OCI-LY1 (cell line): ENCODE results near the gene C2orf72.

Source experiments
- EZH2 ChIP-seq: fragments of 200-600 bp; sonication (generic), shearing (Covaris generic); IDR thresholded peaks from 2 replicates; pipeline ENCODE4 v1.8.0; 2017; ENCODE audit warnings: borderline replicate concordance, mixed run types, mild to moderate bottlenecking, antibody characterized with exemption, low read length, moderate library complexity, mixed read lengths
- TF ChIP-seq, protein P1 (sequence below): fragments of 200-600 bp; sonication (generic), shearing (Covaris generic); IDR thresholded peaks from 2 replicates; pipeline ENCODE4 v1.5.1; 2017; ENCODE audit warnings: mild to moderate bottlenecking, antibody characterized with exemption, low read length, moderate library complexity, mixed read lengths

- TF ChIP-seq, protein P1, sequence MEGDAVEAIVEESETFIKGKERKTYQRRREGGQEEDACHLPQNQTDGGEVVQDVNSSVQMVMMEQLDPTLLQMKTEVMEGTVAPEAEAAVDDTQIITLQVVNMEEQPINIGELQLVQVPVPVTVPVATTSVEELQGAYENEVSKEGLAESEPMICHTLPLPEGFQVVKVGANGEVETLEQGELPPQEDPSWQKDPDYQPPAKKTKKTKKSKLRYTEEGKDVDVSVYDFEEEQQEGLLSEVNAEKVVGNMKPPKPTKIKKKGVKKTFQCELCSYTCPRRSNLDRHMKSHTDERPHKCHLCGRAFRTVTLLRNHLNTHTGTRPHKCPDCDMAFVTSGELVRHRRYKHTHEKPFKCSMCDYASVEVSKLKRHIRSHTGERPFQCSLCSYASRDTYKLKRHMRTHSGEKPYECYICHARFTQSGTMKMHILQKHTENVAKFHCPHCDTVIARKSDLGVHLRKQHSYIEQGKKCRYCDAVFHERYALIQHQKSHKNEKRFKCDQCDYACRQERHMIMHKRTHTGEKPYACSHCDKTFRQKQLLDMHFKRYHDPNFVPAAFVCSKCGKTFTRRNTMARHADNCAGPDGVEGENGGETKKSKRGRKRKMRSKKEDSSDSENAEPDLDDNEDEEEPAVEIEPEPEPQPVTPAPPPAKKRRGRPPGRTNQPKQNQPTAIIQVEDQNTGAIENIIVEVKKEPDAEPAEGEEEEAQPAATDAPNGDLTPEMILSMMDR = no peak
- no peak for TF ChIP-seq EZH2
Observed at GRCh38 chr2:230991598-230991997, 45.7 kb upstream of the C2orf72 start.
